Measurements from ENCODE around the gene CGRRF1. TPM values are rescaled to one million over a fixed set of nuclear protein-coding genes. Genes with fewer than 3 reads are reported as not detected.

Gene CGRRF1
- total RNA-seq, 1 experiment from 2014 or later: 9.1 TPM

GRCh38 chr14:54547583-54547982, 37.9 kb downstream of the CGRRF1 start:
- no peaks in the 10 kb centered on the region for H3K27me3 ChIP-seq (ENCODE audit: control insufficient read depth, insufficient read depth, low read length)
- no peaks in the 10 kb centered on the region for H3K36me3 ChIP-seq (replicated peaks; ENCODE audit: control insufficient read depth, insufficient read depth, low read length)
- no peak for DNase-seq
- H3K4me3 ChIP-seq (ENCODE audit: insufficient read depth, low read depth, low read length): no peak overlapping the region

GRCh38 chr14:54548491-54548890, 38.8 kb downstream of the CGRRF1 start:
- DNase-seq: no peak
- no peaks in the 10 kb centered on the region for H3K36me3 ChIP-seq (replicated peaks; ENCODE audit: control insufficient read depth, insufficient read depth, low read length)
- H3K27me3 ChIP-seq (ENCODE audit: control insufficient read depth, insufficient read depth, low read length): no peaks in the 10 kb centered on the region
- no peak overlapping the region for H3K4me3 ChIP-seq (ENCODE audit: insufficient read depth, low read depth, low read length)

- no peaks in the 10 kb centered on the region for H3K27me3 ChIP-seq (ENCODE audit: control insufficient read depth, insufficient read depth, low read length)
- no peak for DNase-seq
These were observed 40.2 kb downstream of the CGRRF1 start for GRCh38 chr14:54549862-54550261.

GRCh38 chr14:54550514-54550913, 40.8 kb downstream of the CGRRF1 start:
- no peak overlapping the region for H3K4me3 ChIP-seq (ENCODE audit: insufficient read depth, low read depth, low read length)
- no peaks in the 10 kb centered on the region for H3K27me3 ChIP-seq (ENCODE audit: control insufficient read depth, insufficient read depth, low read length)
- no peak for DNase-seq
- H3K36me3 ChIP-seq (replicated peaks; ENCODE audit: control insufficient read depth, insufficient read depth, low read length): no peaks in the 10 kb centered on the region

More at GRCh38 chr14:54549862-54550261, 40.2 kb downstream of the CGRRF1 start:
- Histone ChIP-seq H3K36me3 (replicated peaks; ENCODE audit: control insufficient read depth, insufficient read depth, low read length) (no peaks in the 10 kb centered on the region), H3K4me3 (ENCODE audit: insufficient read depth, low read depth, low read length) (no peak overlapping the region)

GRCh38 chr14:54554401-54554800, 44.7 kb downstream of the CGRRF1 start:
- H3K4me3 ChIP-seq (ENCODE audit: insufficient read depth, low read depth, low read length): no peak overlapping the region
- no peaks in the 10 kb centered on the region for H3K36me3 ChIP-seq (replicated peaks; ENCODE audit: control insufficient read depth, insufficient read depth, low read length)
- H3K27me3 ChIP-seq (ENCODE audit: control insufficient read depth, insufficient read depth, low read length): no peaks in the 10 kb centered on the region
- DNase-seq: no peak

- no peak overlapping the region for H3K4me3 ChIP-seq (ENCODE audit: insufficient read depth, low read depth, low read length)
- no peaks in the 10 kb centered on the region for H3K27me3 ChIP-seq (ENCODE audit: control insufficient read depth, insufficient read depth, low read length)
- no peak for DNase-seq
- H3K36me3 ChIP-seq (replicated peaks; ENCODE audit: control insufficient read depth, insufficient read depth, low read length): no peaks in the 10 kb centered on the region
These were observed 45.9 kb downstream of the CGRRF1 start for GRCh38 chr14:54555651-54556050.

- DNase-seq: no peak
- Histone ChIP-seq H3K4me3 (ENCODE audit: insufficient read depth, low read depth, low read length) (no peak overlapping the region), H3K27me3 (ENCODE audit: control insufficient read depth, insufficient read depth, low read length) (no peaks in the 10 kb centered on the region), H3K36me3 (replicated peaks; ENCODE audit: control insufficient read depth, insufficient read depth, low read length) (no peaks in the 10 kb centered on the region)
These were observed 46.8 kb downstream of the CGRRF1 start for GRCh38 chr14:54556535-54556934.

- no peak for DNase-seq
- H3K27me3 ChIP-seq (ENCODE audit: control insufficient read depth, insufficient read depth, low read length): peaks cover 3% of the 10 kb centered on the region; the same call in 1 of the 2 replicates
- H3K4me3 ChIP-seq (ENCODE audit: insufficient read depth, low read depth, low read length): no peak overlapping the region
- H3K36me3 ChIP-seq (replicated peaks; ENCODE audit: control insufficient read depth, insufficient read depth, low read length): no peaks in the 10 kb centered on the region
These were observed 52.6 kb downstream of the CGRRF1 start for GRCh38 chr14:54562334-54562733.

GRCh38 chr14:54564071-54564867, 54.6 kb downstream of the CGRRF1 start:
- H3K4me3 ChIP-seq (ENCODE audit: insufficient read depth, low read depth, low read length): peak overlapping the region; percentile 82
- no peaks in the 10 kb centered on the region for H3K36me3 ChIP-seq (replicated peaks; ENCODE audit: control insufficient read depth, insufficient read depth, low read length)
- peak; percentile 32 for DNase-seq
- peaks cover 3% of the 10 kb centered on the region; the same call in 1 of the 2 replicates for H3K27me3 ChIP-seq (ENCODE audit: control insufficient read depth, insufficient read depth, low read length)

- H3K27me3 ChIP-seq (ENCODE audit: control insufficient read depth, insufficient read depth, low read length): peaks cover 3% of the 10 kb centered on the region; the same call in 1 of the 2 replicates
- DNase-seq: peak; percentile 90
- H3K36me3 ChIP-seq (replicated peaks; ENCODE audit: control insufficient read depth, insufficient read depth, low read length): no peaks in the 10 kb centered on the region
- peak overlapping the region; percentile 82 for H3K4me3 ChIP-seq (ENCODE audit: insufficient read depth, low read depth, low read length)
These were observed 55.4 kb downstream of the CGRRF1 start for GRCh38 chr14:54564868-54565784.

- H3K36me3 ChIP-seq (replicated peaks; ENCODE audit: control insufficient read depth, insufficient read depth, low read length): no peaks in the 10 kb centered on the region
- peak; percentile 94 for DNase-seq
- peaks cover 3% of the 10 kb centered on the region; the same call in 1 of the 2 replicates for H3K27me3 ChIP-seq (ENCODE audit: control insufficient read depth, insufficient read depth, low read length)
These were observed 56.2 kb downstream of the CGRRF1 start for GRCh38 chr14:54565785-54566409.

GRCh38 chr14:54566410-54567223, 56.9 kb downstream of the CGRRF1 start, which contains the start of gene SAMD4A:
TSS of gene SAMD4A (plus strand) at chr14:54567128. CDS start at chr14:54567917, 789 bp downstream.
- DNase-seq: peak; percentile 85
- Histone ChIP-seq H3K27me3 (ENCODE audit: control insufficient read depth, insufficient read depth, low read length) (peaks cover 3% of the 10 kb centered on the region; the same call in 1 of the 2 replicates), H3K36me3 (replicated peaks; ENCODE audit: control insufficient read depth, insufficient read depth, low read length) (no peaks in the 10 kb centered on the region), H3K4me3 (ENCODE audit: insufficient read depth, low read depth, low read length) (peak within 1 kb of the TSS; percentile 82)

More at GRCh38 chr14:54565785-54566409, 56.2 kb downstream of the CGRRF1 start:
- peak overlapping the region; percentile 82 for H3K4me3 ChIP-seq (ENCODE audit: insufficient read depth, low read depth, low read length)

GRCh38 chr14:54567224-54567638, 57.5 kb downstream of the CGRRF1 start:
- Histone ChIP-seq H3K4me3 (ENCODE audit: insufficient read depth, low read depth, low read length) (peak overlapping the region; percentile 82), H3K36me3 (replicated peaks; ENCODE audit: control insufficient read depth, insufficient read depth, low read length) (no peaks in the 10 kb centered on the region), H3K27me3 (ENCODE audit: control insufficient read depth, insufficient read depth, low read length) (peaks cover 3% of the 10 kb centered on the region; the same call in 1 of the 2 replicates)
- peak; percentile 82 for DNase-seq
